Esophagus muscularis mucosa (tissue), 3 donors: Measurements from ENCODE around the gene HEPHL1.

ENCODE experiments used
- EP300 ChIP-seq: sonication (generic); formaldehyde crosslinking; IDR thresholded peaks from one replicate; pipeline ENCODE4 v1.6.1; 2017; ENCODE audit warnings: antibody characterized with exemption
- TF ChIP-seq, protein P1 (sequence below), 3 experiments: fragments of 200-600 bp in 2 of 3; fragments of 450-650 bp in 1 of 3; sonication (generic) in 2 of 3; IDR thresholded peaks; one replicate each; pipeline ENCODE4 v1.5.1; 2017 to 2019; ENCODE audit warnings: antibody characterized with exemption in 3 of 3, mild to moderate bottlenecking in 2 of 3, moderate library complexity in 1 of 3

DNA sequence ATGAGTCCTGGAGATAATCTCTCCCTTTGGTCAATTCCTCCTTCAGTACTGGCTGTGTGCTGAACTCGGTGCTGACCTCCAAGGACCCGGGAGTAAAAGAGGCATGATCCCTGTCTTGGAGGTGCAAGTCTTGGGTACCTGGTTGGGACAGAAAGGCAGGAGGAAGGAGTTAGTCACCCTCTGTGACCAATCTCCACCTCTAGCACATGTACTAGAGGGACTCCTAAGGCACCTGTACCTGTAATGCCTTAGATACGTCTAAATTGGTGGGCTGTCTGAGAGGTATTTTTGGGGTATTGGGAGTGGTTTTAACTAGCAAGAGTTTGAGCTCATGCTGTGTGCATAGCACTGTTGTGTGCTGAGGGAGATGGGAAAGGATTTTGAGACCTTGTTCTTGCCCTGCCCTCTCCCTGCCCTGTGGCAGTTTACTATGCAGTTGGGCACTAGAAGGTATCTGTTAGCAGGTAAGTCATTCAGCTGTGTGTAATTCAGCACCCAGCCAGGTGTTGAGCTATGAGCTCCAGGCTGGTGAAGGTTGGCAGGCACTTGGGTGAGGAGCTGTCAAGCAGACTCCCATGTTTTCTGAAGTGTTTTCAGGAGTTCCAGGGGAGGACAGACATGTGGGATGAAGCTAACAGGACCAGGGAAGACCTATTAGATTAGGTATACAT, 110.0 kb downstream of the HEPHL1 start:
- TF ChIP-seq, protein P1, sequence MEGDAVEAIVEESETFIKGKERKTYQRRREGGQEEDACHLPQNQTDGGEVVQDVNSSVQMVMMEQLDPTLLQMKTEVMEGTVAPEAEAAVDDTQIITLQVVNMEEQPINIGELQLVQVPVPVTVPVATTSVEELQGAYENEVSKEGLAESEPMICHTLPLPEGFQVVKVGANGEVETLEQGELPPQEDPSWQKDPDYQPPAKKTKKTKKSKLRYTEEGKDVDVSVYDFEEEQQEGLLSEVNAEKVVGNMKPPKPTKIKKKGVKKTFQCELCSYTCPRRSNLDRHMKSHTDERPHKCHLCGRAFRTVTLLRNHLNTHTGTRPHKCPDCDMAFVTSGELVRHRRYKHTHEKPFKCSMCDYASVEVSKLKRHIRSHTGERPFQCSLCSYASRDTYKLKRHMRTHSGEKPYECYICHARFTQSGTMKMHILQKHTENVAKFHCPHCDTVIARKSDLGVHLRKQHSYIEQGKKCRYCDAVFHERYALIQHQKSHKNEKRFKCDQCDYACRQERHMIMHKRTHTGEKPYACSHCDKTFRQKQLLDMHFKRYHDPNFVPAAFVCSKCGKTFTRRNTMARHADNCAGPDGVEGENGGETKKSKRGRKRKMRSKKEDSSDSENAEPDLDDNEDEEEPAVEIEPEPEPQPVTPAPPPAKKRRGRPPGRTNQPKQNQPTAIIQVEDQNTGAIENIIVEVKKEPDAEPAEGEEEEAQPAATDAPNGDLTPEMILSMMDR (IDR thresholded peaks at IDR 0.05) = no peak
- TF ChIP-seq EP300 = no peak
